Measurements from ENCODE around the gene USP47.
"Not testable (repeated sequence)": the region's sequence is repeated elsewhere in the genome, so short reads cannot be mapped to it uniquely, and the experiment has no call there.

USP47 gene

GRCh38 chr11:11816511-11817314 lies 25.1 kb upstream of the USP47 start:
- peak overlapping the region; percentile 66 for H3K27ac ChIP-seq
- no peak for TF ChIP-seq CTCF (conservative IDR thresholded peaks at IDR 0.05)

- TF ChIP-seq CTCF (conservative IDR thresholded peaks at IDR 0.05) = no peak
- H3K27ac ChIP-seq = peak overlapping the region; percentile 66
Observed at GRCh38 chr11:11817957-11818356, 23.8 kb upstream of the USP47 start.

DNA sequence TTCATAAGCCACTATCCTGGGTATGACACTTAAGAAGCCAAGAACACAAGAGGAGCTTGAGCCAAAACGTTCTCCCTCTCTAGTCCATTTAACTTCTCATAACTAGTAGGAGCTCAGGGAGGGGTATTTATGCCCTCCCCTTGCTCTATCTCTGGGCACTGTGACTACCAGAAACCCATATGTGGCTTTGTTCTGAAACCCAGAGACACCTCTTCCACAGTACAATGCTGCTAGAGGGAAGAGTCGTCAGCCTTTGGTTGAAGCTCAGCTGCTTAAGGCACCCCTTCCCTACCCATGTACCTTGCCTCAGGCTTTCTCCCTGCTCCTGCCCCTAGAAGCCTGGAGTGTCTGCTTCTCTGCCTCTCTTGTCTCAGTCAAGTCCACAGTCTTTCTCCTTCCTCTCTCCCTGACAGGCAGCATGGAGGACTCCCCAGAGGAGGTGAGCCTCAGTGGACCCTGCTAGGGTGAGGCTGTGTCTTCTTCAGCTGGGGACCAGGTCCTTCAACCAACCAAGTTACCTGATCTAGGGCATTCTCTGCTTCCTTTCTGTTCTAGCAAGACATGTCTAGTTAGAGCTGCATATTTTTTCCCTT lies 23.1 kb upstream of the USP47 start:
- no peak overlapping the region for H3K27ac ChIP-seq
- TF ChIP-seq CTCF (conservative IDR thresholded peaks at IDR 0.05) = no peak

GRCh38 chr11:11821899-11822298 lies 19.9 kb upstream of the USP47 start:
- H3K27ac ChIP-seq = no peak overlapping the region

DNA sequence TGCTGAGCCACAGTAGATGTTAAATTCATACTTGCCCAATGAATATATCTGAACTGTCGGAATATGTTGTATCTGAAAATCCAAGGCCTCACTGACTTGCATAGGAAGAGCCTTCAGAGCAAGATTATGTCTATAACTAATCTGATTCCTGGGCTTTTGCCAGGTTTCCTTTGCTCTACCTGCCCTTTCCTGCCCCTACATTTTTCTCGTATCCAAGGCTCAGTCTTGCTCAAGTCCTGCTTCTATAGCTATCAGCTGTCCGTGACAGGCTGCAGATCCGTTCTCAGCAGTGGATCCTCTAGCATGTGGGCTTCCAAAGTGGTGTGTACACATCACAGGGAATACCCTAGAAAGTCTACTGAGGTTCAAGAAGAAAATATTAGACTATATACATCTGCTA lies 18.8 kb upstream of the USP47 start:
- H3K27ac ChIP-seq = no peak overlapping the region
- no peak for TF ChIP-seq CTCF (conservative IDR thresholded peaks at IDR 0.05)

More at GRCh38 chr11:11821899-11822298, 19.9 kb upstream of the USP47 start:
- TF ChIP-seq CTCF (conservative IDR thresholded peaks at IDR 0.05) = no peak

DNA sequence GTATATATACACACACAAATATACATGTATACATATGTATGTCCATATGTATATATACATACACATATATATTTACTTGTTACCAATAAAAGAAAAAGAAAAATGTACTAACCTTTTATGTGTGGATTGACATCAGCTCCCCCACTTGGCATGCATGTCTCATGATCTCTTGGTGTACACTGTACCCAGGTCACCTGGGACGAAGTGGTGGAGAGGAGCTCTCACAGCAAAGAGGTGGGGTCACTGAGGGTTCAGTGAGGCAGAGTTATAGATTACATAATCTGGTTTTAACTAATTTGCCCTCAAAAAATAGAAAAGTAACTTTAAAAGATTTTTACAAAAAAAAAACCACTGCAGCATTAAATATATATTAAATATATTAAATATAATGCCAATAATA lies 15.5 kb upstream of the USP47 start:
- H3K27ac ChIP-seq = no peak overlapping the region
- no peak for TF ChIP-seq CTCF (conservative IDR thresholded peaks at IDR 0.05)

DNA sequence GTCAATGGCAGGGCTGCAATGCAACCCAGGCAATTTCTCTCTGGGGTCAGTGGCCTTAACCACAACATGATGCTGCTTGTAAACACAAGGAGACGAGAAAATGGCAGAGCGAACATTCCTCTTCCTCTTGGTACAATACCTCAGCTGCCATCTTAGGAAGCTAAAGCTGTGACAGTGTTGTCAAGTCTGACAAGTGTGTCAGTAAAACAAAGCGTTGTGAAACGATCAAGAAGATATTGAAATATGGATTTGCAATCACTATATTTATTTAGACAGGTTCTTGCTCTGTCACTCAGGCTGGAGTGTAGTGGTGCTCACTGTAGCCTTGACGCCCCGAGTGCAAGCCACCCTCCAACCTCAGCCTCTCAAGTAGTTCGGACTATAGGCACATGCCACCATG lies 14.5 kb upstream of the USP47 start:
- H3K27ac ChIP-seq = no peak overlapping the region
- TF ChIP-seq CTCF (conservative IDR thresholded peaks at IDR 0.05) = no peak

GRCh38 chr11:11831406-11831805 lies 10.4 kb upstream of the USP47 start:
- H3K27ac ChIP-seq = not testable (repeated sequence)
